ENCODE measurements around the gene SAT1.

SAT1 gene

GRCh38 chrX:23822841-23823240, 39.9 kb downstream of the SAT1 start:
- Histone ChIP-seq H3K27me3 (ENCODE audit: insufficient read depth, low read depth) (no peaks in the 10 kb centered on the region), H3K27ac (no peak overlapping the region), H4K20me1 (ENCODE audit: insufficient read depth) (no peaks in the 10 kb centered on the region), H3K4me1 (ENCODE audit: low read depth, poor library complexity, severe bottlenecking) (peaks cover 10% of the 10 kb centered on the region), H3K4me2 (no peak overlapping the region), H2AFZ (ENCODE audit: low read depth) (no peak overlapping the region), H3K9ac (no peak overlapping the region), H3K36me3 (ENCODE audit: insufficient read depth) (no peaks in the 10 kb centered on the region), H3K4me3 (IDR thresholded peaks at IDR 0.05; ENCODE audit: insufficient read depth, low read depth, low read length) (no peak overlapping the region), H3K79me2 (ENCODE audit: insufficient read depth, low read depth) (no peaks in the 10 kb centered on the region)
- TF ChIP-seq CTCF (conservative IDR thresholded peaks at IDR 0.05; ENCODE audit: low read depth, low read length), result no peak

GRCh38 chrX:23825675-23826074, 42.7 kb downstream of the SAT1 start:
- no peaks in the 10 kb centered on the region for H3K79me2 ChIP-seq (ENCODE audit: insufficient read depth, low read depth)
- no peak overlapping the region for H3K27ac ChIP-seq
- H3K9ac ChIP-seq, result no peak overlapping the region
- no peaks in the 10 kb centered on the region for H4K20me1 ChIP-seq (ENCODE audit: insufficient read depth)
- H3K36me3 ChIP-seq (ENCODE audit: insufficient read depth), result no peaks in the 10 kb centered on the region
- peaks cover under 1% of the 10 kb centered on the region for H3K4me1 ChIP-seq (ENCODE audit: low read depth, poor library complexity, severe bottlenecking)
- TF ChIP-seq CTCF (conservative IDR thresholded peaks at IDR 0.05; ENCODE audit: low read depth, low read length), result no peak
- H3K4me3 ChIP-seq (IDR thresholded peaks at IDR 0.05; ENCODE audit: insufficient read depth, low read depth, low read length), result no peak overlapping the region
- no peaks in the 10 kb centered on the region for H3K27me3 ChIP-seq (ENCODE audit: insufficient read depth, low read depth)
- H2AFZ ChIP-seq (ENCODE audit: low read depth), result no peak overlapping the region
- no peak overlapping the region for H3K4me2 ChIP-seq

GRCh38 chrX:23826216-23826615, 43.2 kb downstream of the SAT1 start:
- Histone ChIP-seq H2AFZ (ENCODE audit: low read depth) (no peak overlapping the region), H3K79me2 (ENCODE audit: insufficient read depth, low read depth) (no peaks in the 10 kb centered on the region), H3K36me3 (ENCODE audit: insufficient read depth) (no peaks in the 10 kb centered on the region), H3K4me3 (IDR thresholded peaks at IDR 0.05; ENCODE audit: insufficient read depth, low read depth, low read length) (no peak overlapping the region), H3K27me3 (ENCODE audit: insufficient read depth, low read depth) (no peaks in the 10 kb centered on the region), H3K4me2 (no peak overlapping the region), H3K9ac (no peak overlapping the region), H3K4me1 (ENCODE audit: low read depth, poor library complexity, severe bottlenecking) (no peaks in the 10 kb centered on the region), H4K20me1 (ENCODE audit: insufficient read depth) (no peaks in the 10 kb centered on the region), H3K27ac (no peak overlapping the region)
- TF ChIP-seq CTCF (conservative IDR thresholded peaks at IDR 0.05; ENCODE audit: low read depth, low read length), result no peak

GRCh38 chrX:23826653-23827052, 43.7 kb downstream of the SAT1 start:
- TF ChIP-seq CTCF (conservative IDR thresholded peaks at IDR 0.05; ENCODE audit: low read depth, low read length), result no peak
- H3K79me2 ChIP-seq (ENCODE audit: insufficient read depth, low read depth), result no peaks in the 10 kb centered on the region
- H2AFZ ChIP-seq (ENCODE audit: low read depth), result no peak overlapping the region
- H3K36me3 ChIP-seq (ENCODE audit: insufficient read depth), result no peaks in the 10 kb centered on the region
- H3K9ac ChIP-seq, result no peak overlapping the region
- no peak overlapping the region for H3K4me2 ChIP-seq
- H3K4me3 ChIP-seq (IDR thresholded peaks at IDR 0.05; ENCODE audit: insufficient read depth, low read depth, low read length), result no peak overlapping the region
- no peaks in the 10 kb centered on the region for H3K4me1 ChIP-seq (ENCODE audit: low read depth, poor library complexity, severe bottlenecking)
- no peak overlapping the region for H3K27ac ChIP-seq
- H3K27me3 ChIP-seq (ENCODE audit: insufficient read depth, low read depth), result no peaks in the 10 kb centered on the region
- no peaks in the 10 kb centered on the region for H4K20me1 ChIP-seq (ENCODE audit: insufficient read depth)

- Histone ChIP-seq H4K20me1 (ENCODE audit: insufficient read depth) (no peaks in the 10 kb centered on the region), H3K9ac (no peak overlapping the region), H3K79me2 (ENCODE audit: insufficient read depth, low read depth) (no peaks in the 10 kb centered on the region), H3K4me2 (no peak overlapping the region), H3K27ac (no peak overlapping the region), H3K36me3 (ENCODE audit: insufficient read depth) (no peaks in the 10 kb centered on the region), H3K4me1 (ENCODE audit: low read depth, poor library complexity, severe bottlenecking) (no peaks in the 10 kb centered on the region), H2AFZ (ENCODE audit: low read depth) (no peak overlapping the region), H3K4me3 (IDR thresholded peaks at IDR 0.05; ENCODE audit: insufficient read depth, low read depth, low read length) (no peak overlapping the region), H3K27me3 (ENCODE audit: insufficient read depth, low read depth) (no peaks in the 10 kb centered on the region)
- TF ChIP-seq CTCF (conservative IDR thresholded peaks at IDR 0.05; ENCODE audit: low read depth, low read length), result no peak
Measured at GRCh38 chrX:23828881-23829280, 45.9 kb downstream of the SAT1 start.

Measured in KMS-11 (cell line).